ENCODE results near the gene FBXL17.

FBXL17 gene

DNA sequence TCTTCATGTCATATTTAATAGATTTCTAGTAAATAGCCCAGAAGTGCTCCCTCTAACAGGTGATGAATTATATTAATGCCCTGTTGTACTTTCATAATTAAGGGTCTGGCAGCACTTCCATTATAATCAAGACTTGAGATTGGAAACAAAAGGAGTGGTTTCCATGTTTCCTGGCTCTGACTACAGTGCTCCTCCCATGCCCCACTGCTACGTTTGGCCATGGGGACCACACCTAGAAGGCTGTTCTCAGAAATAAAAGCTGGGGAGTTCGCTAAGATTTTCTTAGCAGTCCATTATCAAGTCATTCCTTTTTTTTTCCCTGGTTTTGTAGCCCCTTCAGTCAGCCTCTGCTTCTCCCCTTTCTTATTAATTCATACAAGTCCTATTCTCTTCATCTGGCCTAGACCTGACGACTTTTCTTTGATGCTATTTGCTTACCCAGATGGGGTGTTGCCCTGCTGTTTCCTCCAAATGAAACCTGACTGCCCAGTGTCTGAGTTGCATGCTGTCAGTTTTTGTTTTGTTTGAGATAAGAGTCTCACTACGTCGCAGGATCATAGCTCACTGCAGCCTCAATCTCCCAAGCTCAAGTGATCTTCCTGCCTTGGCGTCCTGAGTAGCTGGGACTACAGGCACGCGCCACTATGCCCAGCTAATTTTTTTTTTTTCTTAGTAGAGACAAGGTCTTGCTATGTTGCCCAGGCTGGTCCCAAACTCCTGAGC is 399.0 kb downstream of the FBXL17 start:
- DNase-seq = no peak

DNA sequence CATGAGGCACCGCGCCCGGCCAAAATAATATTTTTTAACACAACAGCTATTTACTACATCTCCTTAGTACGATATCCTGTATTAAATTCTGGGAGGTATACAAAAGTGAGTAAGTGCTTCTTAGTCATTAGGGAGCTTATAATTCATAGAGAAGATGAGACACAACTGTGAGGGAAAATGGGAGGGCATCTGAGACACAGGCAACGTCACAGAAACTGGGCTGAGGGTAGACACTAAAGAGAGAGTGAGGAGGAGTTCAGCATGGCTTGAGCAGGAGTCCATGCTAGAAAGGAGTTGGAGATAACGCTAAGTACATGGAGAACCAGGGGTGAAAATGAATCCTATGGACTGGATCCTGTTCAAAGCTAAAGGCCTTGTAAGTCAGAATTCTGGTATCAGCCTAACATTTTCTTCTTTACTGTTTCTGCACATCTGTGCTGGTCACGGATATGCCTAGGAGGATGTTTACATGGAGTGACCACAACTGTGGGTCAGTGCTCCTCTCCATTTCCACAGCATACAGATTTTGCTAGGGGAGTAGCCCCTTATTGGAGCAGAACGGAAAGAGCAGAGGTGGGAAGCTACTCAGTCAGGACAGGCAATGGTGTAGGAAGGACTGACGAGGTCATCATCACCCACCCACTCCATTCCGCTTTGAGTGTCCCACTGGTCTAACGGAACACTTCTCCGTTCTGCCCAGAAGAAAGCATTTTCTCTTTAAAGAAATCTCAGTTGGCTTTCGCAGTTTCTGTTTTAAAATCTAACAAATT is 400.8 kb downstream of the FBXL17 start:
- no peak for DNase-seq

DNA sequence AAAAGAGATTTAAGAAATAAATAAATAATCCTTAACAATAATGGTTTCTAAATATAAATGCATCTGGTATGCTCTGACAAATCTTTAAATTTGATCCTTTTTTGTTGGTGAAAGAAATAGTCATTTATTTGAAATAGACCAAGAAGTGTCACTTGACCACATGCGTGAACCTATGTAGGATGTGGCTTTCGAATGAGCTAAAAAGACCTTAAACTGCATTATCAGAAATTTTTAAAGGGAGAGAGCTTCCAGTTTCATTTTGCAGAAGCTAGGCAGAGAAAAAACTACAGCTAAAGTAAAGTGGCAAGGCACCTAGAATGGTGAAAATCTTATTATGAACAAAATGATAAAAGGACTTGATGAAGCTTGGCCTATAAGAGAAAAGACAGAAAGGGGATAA is 402.0 kb downstream of the FBXL17 start:
- DNase-seq = no peak

DNA sequence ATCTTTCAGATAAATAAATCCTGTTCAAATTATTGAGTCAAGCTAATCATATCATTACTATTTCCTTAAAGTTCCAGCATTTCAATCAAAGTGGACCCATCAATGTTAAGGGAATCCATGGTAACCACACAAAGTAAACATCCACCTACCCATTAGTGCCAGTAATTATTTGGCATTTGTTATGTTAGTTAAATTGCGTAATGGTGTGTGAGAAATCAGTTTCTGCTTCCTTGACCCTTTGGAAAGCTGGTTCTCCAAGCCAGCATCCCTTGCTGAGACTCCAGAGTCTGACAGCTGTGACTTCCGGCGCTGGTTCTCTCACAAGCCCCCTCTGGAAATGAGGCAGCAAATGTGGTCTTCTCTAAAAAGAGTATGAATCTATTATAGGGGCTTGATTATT is 402.6 kb downstream of the FBXL17 start:
- no peak for DNase-seq

DNA sequence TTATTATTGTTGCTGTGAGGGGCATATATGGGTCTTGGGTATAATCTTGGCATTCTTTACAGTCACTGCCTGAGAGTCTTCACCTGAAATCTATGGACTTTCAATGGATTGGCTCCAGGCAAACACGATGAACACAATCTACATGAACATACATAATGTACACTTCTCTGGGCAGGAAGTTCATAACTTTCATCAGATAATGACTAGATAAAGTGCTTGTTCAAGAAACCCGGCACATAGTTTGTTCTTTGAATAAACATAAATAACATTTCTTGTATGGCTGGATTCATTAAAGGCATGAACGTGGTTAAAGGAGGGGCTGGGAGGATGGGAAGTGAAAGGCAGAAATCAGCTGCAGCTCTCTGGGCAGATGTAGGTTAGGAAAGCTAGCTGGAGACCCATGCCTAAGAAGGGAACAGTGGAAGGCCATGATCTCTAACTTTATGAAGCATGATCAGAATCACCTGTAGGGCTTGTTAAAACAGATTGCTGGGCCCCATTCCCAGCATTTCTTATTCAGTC is 404.3 kb downstream of the FBXL17 start:
- no peak for DNase-seq

DNA sequence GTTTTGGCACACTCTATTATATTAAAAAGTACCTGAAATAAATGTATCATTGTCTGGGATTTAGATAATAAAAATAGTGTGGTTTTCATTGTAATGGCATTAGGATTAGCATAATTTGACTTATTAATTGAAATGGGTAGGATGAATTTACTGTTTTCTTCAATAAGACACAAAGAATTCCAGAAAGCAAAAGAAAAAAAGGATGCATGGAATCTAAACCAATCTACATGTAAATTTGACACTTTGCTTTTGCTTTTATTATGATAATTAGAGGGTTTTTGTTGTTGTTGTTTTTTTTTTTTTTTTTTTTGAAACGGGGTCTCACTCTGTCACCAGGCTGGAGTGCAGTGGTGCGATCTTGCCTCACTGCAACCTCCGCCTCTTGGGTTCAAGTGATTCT is 406.3 kb downstream of the FBXL17 start:
- DNase-seq = no peak

DNA sequence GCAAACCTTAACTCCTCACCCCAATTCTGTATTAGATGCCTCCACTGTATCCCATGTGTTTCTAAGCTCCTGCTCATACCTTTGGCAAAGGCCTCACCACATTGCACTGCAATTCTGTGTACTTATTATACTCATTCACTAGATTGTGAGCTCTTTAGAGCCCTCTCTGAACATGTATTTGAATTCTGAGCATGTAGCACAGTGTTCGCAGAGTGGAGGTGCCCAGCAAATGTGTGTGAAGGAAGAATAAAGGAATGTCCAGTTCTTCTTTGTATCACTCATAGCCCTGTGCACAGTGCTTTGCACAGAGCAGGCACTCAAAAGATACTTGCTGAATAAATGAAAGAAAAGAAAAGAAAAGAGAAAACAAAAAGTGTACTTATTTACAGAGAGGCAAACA is 410.1 kb downstream of the FBXL17 start:
- no peak for DNase-seq

DNA sequence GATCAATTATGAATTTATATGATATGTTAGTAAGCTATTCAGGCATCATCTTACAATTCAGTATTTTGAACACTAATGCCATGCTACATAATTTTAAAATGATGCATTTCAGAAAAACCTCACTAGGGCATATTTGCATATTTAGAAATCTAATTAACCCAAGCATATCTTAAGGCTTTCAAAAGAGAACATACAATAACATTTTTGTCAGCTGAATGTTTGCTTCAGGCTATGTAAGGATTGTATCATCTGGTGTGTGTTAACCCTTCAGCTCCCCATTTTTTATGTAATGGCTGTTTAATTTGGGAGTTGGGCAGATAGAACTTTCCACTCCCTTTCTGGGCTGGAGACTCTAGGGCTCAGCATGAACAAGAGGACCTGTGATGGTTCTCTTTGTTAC is 412.1 kb downstream of the FBXL17 start:
- no peak for DNase-seq

DNA sequence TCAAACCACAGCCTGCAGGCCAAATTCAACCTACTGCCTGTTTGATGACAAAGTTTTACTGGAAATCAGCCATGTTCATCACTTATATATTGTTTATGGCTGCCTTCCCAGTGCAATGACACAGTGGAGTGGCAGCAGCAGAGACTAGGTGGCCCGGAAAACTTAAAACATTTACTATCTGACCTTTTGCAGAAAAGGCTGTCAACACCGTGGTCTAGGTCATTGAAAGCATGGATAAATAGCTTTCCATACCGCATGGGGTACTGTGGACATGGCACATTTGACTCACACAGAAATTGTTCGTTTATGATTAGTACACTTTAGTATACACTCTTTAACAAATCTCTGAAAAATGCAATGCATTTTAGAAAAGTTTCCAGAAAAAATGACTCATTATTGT is 412.9 kb downstream of the FBXL17 start:
- no peak for DNase-seq

DNA sequence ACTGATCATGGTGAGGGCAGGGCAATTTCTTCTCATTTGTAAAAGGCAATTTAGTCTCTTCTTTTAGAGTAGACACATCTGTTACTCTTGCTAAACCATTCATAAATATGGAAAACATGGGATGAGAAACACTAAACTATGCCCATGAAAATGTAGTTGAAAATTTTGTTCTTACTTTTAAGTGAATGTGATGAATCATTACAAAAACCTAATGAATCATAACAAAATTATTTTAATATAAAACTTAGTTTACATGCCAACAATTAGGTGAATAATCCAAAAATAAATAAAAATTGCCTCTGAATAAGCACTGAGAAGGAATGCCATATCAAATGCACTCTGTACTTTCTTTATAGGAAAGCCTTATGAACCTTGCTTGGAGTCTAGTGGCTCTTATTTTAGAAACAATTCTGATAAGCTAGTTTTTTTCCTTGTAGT is 413.5 kb downstream of the FBXL17 start:
- no peak for DNase-seq

DNA sequence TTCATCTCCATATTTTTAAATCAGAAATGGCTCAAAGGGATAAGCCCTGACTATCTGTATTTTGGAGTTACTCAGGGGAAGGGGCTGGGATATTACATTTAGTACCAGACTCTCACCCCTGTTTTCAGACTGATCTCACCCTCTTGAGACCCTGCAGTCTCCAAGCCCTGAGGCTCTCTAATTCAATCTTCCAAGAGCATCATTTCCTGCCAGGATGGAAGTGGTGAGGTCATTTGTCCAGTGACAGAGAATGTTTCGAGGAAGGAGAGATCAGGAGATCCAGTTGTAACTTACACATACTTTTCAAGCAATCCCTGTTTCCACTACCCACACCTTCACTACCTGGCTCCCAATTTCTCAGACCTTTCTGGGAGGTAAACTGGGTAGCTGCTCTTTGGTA is 415.7 kb downstream of the FBXL17 start:
- DNase-seq = no peak

DNA sequence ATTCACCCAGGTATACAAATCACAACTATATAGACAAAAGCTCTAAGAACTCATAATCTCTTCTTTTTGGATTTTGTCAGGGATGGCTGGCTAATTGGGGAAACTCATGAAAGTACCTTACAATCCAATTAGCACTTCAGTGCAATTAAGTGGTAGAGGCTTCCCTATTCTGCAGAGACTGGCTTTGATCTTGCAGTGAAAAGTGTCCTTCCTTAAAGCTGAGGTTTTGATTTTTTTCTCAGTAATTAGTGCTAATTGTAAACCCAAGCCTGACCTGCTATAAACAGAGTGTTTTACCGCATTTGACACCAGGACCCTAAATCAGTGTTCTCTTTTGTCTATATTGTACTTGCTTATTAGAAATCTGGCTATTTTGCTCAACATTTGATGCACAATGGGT is 417.2 kb downstream of the FBXL17 start:
- DNase-seq = no peak

DNA sequence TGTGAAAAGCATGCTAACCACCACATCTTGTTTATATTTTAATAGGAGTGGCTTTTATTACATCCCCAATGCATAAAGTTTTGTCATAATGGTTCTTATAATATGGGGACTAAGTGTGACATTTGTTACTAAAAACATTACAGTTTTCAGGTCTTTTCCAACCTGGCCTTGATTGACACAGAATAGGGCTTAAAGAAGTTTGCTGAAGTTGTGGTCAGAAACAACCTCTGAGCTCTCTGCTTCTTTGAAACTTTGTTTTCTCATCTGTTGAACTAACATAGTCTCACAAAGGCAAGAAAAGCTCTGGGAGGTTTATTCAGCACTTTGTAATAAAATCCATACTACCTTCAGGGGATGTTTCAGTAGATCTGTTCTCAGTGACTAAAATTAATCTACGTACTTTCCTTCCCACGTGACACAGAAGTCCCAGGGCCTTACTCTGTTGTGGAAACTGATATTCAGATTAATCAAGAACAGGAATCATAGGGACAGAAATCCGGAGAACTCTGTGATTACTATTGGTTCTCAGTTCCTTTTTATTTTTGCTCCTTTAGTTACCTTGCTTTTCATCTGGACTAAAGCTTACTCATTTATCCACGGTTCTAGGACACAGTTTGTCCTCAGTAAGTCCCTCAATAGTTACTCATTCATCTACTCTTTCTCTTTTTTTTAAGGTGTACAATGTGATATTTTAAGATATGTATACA is 422.2 kb downstream of the FBXL17 start:
- no peak for DNase-seq

DNA sequence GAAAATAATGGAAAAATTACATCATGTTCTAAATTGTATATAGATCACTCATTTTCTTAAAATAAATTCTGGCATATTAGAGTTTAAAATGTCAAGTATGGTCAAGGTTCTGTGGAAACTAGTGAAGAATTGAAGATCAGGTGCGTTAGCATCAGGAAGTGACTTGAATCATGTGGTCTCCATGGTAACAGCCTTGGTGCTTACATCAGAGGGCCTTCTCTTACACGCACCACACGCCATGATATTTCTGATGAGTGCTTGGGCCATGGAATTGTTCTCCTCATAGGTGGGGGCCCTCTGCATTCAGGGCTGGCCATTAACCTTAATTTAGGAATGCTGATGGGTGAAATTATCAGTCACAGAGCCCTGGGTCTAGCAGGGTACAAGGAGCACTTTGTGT is 423.0 kb downstream of the FBXL17 start:
- no peak for DNase-seq

DNA sequence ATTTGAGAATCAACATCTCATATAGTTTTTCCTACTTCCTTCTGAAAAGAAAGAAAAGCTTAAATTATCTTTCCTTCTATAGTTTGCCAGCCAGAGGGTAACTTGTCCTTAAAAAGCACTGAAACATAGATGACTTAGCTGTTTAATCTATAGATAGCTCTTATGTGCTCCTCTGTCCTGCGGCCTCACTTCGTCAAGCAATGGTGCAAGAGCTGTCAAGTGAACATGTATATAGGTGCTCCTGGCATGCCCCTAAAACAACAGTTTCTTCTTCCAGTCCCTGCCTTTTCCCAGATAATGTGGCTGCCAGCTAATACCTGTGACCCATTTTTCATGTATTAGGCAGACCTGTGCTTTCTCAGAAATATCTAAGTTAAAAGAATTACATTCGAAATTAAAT is 423.5 kb downstream of the FBXL17 start:
- no peak for DNase-seq

DNA sequence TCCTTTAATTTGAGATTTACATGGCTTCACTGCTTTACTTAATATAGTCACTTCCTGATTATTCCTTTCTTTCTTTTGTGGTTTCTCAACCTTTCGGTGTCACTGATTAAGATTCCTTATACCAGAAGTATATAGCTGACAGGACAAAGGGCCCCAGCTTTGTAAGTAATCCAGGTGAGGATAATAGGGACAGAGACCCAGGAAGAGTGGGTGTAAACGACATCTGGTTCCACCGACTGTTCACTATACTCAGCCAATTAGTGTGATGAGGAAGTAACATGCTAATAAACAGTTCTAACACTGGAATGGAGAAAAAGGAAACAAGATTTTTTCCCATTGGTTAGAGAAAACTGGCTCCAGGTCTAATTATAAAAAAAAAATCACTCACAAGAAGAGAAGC is 424.8 kb downstream of the FBXL17 start:
- no peak for DNase-seq

DNA sequence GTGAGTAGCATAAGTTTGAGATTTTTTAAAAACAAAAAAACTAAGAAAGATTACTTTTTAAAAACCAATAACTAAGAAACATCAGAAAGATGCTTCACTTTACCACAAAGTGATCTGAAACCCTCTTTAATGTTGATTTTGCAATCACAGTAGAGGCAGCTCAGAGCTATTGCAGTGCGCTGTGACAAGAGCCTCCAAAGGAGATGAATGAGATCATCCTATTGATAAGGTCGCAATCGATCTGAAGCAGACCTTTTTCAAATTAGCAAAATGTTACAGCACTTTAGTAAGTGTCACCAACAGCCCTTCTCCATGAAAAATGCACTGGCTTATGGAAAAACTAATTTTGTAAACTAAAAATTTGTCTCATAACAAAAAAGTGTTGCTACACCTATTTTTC is 426.6 kb downstream of the FBXL17 start:
- no peak for DNase-seq

DNA sequence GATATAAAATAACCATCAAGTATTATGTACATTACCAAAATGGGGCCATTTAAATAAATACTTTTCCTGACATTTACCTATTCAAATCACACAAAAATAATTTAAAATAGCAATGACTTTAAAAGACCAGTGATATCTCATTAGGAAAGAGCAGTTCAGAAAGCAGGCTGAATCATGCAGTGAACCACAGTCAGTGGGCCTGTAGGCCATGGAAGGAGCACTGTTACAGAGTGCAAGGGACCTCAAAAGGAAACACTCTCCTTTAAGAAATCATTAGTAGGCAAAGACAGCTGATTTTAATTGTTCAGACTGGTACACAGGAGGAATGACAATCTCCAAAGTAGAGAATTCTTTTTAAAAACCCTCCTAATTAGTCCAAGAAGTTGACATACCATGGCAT is 427.6 kb downstream of the FBXL17 start:
- DNase-seq = no peak

DNA sequence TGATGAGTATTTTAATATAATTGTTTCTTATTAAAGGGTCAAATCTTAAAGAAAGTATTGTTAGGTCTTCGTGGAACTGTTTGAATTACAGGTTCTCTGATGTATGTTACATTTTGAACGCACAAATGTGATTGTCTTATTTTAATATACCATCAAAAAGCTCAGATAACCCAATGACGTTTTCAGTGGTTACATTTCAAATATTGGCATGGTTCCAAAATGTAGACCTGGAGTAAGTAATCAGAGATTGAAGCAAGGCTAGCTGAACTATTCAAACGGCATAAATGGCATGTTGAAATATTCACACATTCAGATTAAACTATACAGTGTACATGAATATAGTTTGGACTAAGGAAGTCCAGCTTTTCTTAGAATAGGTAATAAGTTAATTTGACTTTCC is 429.4 kb downstream of the FBXL17 start:
- no peak for DNase-seq

DNA sequence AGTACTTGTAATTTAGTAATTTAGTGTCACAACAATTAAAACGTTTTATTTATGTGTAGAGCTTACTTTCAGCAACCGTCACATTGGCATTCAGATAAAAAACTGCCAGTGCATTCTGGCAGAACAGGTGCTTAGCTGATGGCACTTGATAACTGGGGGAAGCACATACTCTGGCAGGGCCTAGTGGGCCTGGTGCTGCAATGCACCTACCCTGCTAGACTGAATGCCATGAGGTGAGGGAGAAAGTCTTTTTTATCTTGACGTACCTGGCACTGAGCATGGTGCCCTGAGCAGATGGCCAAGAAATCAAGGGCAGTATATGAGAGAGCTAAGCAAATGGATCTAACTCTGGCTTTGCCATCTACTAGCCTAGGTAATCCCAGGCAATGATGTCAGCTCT is 430.6 kb downstream of the FBXL17 start:
- no peak for DNase-seq

DNA sequence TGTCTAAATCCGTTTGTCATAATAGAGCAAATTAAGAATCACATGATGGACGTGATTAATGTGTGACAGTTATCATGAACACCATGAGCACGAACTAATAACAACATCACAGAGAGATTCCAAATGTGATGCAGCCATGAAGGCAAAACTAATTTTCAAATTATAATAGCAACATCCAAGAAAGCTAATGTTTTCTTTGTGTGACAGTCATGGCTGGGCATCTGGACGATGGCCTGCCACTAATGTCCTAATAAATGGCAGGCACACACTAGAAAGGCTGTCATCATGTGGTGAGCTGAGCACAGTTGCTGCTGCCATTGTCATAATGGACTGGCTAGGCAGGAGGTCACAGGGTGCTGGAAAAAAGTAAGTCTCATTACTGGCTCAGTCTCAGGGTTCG is 431.1 kb downstream of the FBXL17 start:
- no peak for DNase-seq

DNA sequence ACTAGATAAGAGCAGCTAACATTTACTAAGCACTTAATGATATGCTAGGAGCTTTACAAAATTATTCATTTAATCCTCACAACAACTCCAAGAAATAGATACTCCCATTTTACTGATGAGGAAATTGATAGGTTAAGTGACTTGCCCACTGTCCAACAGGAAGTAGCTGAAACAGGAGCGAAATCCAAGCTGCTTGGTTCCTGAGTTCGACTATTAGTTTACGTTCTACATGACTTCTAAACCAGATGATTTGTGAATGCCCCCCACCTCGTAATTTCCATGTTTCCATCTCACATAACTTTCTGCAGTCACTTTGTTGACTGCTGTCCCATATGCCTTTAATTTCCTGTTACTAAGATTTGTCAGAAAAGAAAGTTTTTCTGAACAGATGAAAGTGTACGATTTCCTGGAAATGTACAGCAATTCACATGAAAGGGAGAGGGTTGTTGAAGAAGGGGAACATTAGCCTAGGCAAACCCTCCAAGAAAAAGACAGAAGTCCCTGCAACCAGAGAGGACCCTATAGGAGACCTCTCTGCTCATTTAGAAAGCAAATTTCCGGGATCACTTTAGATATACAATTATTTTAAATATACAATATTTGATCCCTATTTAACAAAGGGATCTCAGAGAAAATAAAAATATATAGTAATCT is 432.1 kb downstream of the FBXL17 start:
- DNase-seq = no peak

DNA sequence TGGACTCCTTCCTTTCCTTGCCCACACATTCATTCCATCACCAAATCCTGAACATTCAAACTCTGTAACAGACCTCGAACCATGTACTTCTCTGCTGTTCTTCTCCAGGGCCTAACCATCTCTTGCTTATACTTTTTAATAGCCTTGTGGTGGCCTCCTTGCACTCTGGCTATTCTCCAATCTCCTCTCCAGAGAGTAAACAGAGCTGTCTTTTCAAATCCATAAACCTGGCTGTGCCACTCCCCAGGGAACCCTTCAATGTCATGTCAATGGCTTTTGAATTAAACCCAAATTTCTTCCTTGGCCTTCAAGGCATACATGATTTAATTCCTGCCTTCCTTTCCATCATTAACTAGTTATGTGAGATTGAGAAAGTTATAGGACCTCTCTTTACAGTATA is 433.5 kb downstream of the FBXL17 start:
- peak; percentile 60 for DNase-seq

Data from NCI-H345 (cell line).